BJ (cell line): ENCODE results near the gene SDK1. TPM values are rescaled to one million over a fixed set of nuclear protein-coding genes. Genes with fewer than 3 reads are reported as not detected.
"Not testable (repeated sequence)": the region's sequence is repeated elsewhere in the genome, so short reads cannot be mapped to it uniquely, and the experiment has no call there.

Source experiments
- CTCF ChIA-PET: fragments of 350-600 bp; formaldehyde crosslinking; extraction: SDS; loops from one replicate; lab custom pipeline; 2021; ENCODE audit warnings: antibody characterized with exemption, inconsistent platforms; lab: Yijun Ruan, JAX
- POLR2A ChIA-PET: fragments of 300-600 bp; sonication (Branson Sonifier 250); formaldehyde crosslinking; extraction: SDS; loops from one replicate; lab custom pipeline; 2021; ENCODE audit warnings: antibody characterized with exemption; lab: Charles Lee
- DNase-seq: peaks from one replicate; pipeline ENCODE4 v3.0.0-alpha.2; 2011; ENCODE audit warnings: low read depth
- H3K27me3 ChIP-seq: 2 replicates; pipeline ENCODE4 v1.6.0; 2011; ENCODE audit warnings: low read length; ENCODE audit not compliant: control insufficient read depth, insufficient read depth
- H3K36me3 ChIP-seq: 2 replicates; pipeline ENCODE4 v1.5.1; 2011; ENCODE audit warnings: low read length; ENCODE audit not compliant: control insufficient read depth, insufficient read depth
- H3K4me3 ChIP-seq: 2 replicates; pipeline ENCODE4 v1.5.1; 2011; ENCODE audit warnings: low read depth, mild to moderate bottlenecking, control low read depth, low read length
- polyA plus RNA-seq: library from polyadenylated mRNA; depleted of rRNA; stranded (reverse); fragments of >200 nt; gene quantifications from 2 replicates; pipeline ENCODE4 v1.2.3, GENCODE V29; 2011
- TF ChIP-seq, protein P1 (sequence below): IDR thresholded peaks from 2 replicates; pipeline ENCODE4 v1.5.1; 2011; ENCODE audit warnings: low read depth, mild to moderate bottlenecking, control low read depth, inconsistent platforms, low read length, moderate library complexity; ENCODE audit not compliant: insufficient read depth

Gene SDK1
- polyA plus RNA-seq, 1 experiment = 0.01 TPM

DNA sequence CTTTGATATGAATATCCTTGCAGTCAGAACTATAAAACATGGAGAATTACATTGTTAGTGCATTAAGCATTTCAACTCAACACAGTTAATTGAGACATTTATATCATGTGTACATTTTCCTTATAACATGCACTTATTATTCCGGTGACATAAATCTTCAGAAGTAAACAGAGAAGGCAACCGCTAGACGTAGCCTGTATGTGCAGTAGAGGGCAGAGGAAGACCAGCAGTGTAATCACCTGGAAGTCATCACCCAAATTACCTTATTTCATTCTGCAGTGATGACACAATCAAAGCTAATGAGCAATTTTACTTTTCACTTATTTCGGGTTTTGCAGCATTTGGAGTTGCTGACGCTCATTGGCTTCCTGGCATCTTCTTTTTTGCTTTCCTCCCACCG, 394.6 kb downstream of the SDK1 start:
- TF ChIP-seq, protein P1, sequence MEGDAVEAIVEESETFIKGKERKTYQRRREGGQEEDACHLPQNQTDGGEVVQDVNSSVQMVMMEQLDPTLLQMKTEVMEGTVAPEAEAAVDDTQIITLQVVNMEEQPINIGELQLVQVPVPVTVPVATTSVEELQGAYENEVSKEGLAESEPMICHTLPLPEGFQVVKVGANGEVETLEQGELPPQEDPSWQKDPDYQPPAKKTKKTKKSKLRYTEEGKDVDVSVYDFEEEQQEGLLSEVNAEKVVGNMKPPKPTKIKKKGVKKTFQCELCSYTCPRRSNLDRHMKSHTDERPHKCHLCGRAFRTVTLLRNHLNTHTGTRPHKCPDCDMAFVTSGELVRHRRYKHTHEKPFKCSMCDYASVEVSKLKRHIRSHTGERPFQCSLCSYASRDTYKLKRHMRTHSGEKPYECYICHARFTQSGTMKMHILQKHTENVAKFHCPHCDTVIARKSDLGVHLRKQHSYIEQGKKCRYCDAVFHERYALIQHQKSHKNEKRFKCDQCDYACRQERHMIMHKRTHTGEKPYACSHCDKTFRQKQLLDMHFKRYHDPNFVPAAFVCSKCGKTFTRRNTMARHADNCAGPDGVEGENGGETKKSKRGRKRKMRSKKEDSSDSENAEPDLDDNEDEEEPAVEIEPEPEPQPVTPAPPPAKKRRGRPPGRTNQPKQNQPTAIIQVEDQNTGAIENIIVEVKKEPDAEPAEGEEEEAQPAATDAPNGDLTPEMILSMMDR = no peak
- POLR2A ChIA-PET = no interaction called here
- no peak for DNase-seq
- Histone ChIP-seq H3K27me3 (no peaks in the 10 kb centered on the region), H3K36me3 (no peaks in the 10 kb centered on the region), H3K4me3 (no peak overlapping the region)
- CTCF ChIA-PET = interaction anchor here (0.6 kb wide), 1 partner anchor 549 kb away, joined by 4 read pairs; no protein-coding TSS in a partner anchor

DNA sequence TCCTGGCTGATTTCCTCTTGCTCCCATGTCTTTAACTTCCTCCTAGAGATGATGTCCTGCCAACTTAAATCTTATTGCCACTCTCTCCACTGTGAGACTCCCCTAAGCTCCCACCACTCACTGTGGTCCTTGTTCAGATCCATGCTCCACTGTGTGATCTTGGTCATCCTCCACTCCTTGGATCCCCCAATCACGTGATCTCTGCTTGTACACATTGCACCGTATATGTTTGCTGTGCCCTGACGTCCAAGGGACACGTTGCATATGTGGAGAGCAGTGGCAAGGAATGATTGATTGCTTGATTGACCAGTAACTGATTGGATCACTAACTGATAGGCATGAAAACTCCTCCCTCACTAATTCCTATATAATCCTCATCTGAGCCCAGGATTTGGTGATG, 395.1 kb downstream of the SDK1 start:
- CTCF ChIA-PET = interaction anchor here (0.6 kb wide), 1 partner anchor 549 kb away, joined by 4 read pairs; no protein-coding TSS in a partner anchor
- DNase-seq = no peak
- Histone ChIP-seq H3K4me3 (no peak overlapping the region), H3K36me3 (no peaks in the 10 kb centered on the region), H3K27me3 (no peaks in the 10 kb centered on the region)
- POLR2A ChIA-PET = no interaction called here
- TF ChIP-seq, protein P1 = no peak

DNA sequence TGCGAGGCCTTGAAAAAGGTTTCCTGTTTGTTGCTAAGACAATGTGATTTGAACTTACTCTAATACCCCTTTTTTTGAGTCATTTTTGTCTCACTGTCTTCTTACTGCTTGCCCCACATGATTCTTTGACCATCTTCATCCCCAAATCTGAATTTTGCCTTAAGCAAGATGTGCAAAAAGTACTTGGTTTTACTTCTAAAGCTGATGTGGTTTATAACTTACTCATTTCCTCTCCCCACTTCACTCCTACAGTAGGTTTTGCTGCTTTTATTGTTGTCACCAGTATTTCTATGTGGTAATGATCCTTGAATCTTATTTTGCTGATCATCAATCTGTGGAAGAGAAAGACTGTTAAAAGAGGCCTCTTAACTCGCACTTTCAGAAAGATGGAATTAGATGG, 396.4 kb downstream of the SDK1 start:
- POLR2A ChIA-PET = no interaction called here
- Histone ChIP-seq H3K36me3 (no peaks in the 10 kb centered on the region), H3K27me3 (no peaks in the 10 kb centered on the region), H3K4me3 (no peak overlapping the region)
- CTCF ChIA-PET = no interaction called here
- no peak for DNase-seq
- TF ChIP-seq, protein P1 = no peak

DNA sequence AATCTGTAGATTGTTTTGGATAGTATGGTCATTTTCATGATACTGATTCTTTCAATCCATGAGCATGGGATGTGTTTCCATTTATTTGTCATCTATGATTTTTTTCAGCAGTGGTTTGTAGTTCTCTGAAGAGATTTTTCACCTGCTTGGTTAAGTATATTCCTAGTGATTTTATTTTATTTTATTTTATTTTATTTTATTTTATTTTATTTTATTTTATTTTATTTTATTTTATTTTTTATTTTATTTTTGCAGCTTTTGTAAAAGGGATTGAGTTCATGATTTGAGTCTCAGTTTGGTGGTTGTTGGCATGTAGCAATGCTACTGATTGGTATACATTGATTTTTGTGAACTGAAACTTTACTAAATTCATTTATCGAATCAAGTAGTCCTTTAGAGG, 404.2 kb downstream of the SDK1 start:
- TF ChIP-seq, protein P1 = no peak
- POLR2A ChIA-PET = no interaction called here
- Histone ChIP-seq H3K27me3 (no peaks in the 10 kb centered on the region), H3K4me3 (no peak overlapping the region), H3K36me3 (no peaks in the 10 kb centered on the region)
- CTCF ChIA-PET = no interaction called here
- DNase-seq = no peak

DNA sequence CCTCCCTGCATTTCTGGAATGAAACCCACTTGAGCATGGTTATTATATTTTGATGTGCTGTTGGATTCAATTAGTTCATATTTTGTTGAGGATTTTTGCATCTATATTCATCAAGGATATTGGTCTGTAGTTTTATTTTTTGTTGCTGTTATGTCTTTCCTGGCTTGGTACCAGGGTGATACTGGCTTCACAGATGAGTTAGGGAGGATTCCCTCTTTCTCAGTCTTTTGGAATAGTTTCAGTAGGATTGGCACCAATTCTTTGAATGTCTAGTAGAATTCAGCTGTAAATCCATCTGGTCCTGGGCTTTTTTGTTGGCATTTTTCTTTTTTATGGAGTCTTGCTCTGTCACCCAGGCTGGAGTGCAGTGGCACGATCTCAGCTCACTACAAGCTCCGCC, 405.0 kb downstream of the SDK1 start:
- H3K27me3 ChIP-seq, CTCF ChIA-PET, H3K4me3 ChIP-seq, H3K36me3 ChIP-seq, DNase-seq, POLR2A ChIA-PET: not testable (repeated sequence)

DNA sequence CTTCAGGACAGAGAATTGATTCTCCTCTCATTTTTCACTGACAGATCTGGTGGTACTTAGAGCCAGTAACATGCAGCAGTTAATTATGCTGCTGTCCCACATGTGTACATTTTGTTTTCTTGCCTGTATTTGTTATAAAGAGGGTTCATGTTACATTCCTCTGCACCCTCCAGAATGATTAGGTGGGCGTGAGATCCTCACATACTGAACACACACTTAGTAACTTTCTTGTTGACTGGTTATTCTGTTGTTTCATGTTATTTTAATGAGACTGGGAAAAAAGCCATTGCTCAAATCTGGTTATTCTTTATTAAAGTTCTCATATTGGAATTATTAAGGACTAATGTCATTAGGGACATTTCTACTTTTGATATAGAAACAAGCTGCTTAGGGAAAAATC, 409.1 kb downstream of the SDK1 start:
- POLR2A ChIA-PET = no interaction called here
- CTCF ChIA-PET = no interaction called here
- no peak for DNase-seq
- TF ChIP-seq, protein P1 = no peak
- no peak overlapping the region for H3K4me3 ChIP-seq
- H3K36me3 ChIP-seq = no peaks in the 10 kb centered on the region
- no peaks in the 10 kb centered on the region for H3K27me3 ChIP-seq
